H1 (cell line): Measurements from ENCODE around the gene ZNF737. TPM values are rescaled to one million over a fixed set of nuclear protein-coding genes. Genes with fewer than 3 reads are reported as not detected.

ENCODE experiments used
- CTCF ChIA-PET: fragments of 300-600 bp; sonication (Branson Sonifier 250); formaldehyde crosslinking; loops from one replicate; lab custom pipeline; 2021; ENCODE audit not compliant: partially characterized antibody; lab: Charles Lee
- POLR2A ChIA-PET: fragments of 300-600 bp; sonication (Branson Sonifier 250); formaldehyde crosslinking; loops from one replicate; lab custom pipeline; 2021; ENCODE audit warnings: inconsistent platforms; ENCODE audit not compliant: partially characterized antibody; lab: Charles Lee
- DNase-seq, 2 experiments: peaks; one replicate each; pipeline versions ENCODE4 v3.0.0 to v3.0.0-alpha.2; 2010 to 2022; ENCODE audit warnings: low spot score in 2 of 2, low read depth in 1 of 2, mixed read lengths in 1 of 2
- FAIRE-seq: peaks from 2 replicates; lab custom pipeline; 2011; peaks lifted over from hg19 to GRCh38; lab: Jason Lieb, UNC
- H2AFZ ChIP-seq: 2 replicates; pipeline ENCODE4 v1.8.1; 2012; ENCODE audit warnings: low read length, inconsistent platforms
- H2AK5ac ChIP-seq: 2 replicates; pipeline ENCODE4 v1.6.1; 2013; ENCODE audit warnings: low read depth, low read length
- H2BK120ac ChIP-seq: replicated peaks from 2 replicates; pipeline ENCODE3; 2013; ENCODE audit warnings: low read depth, low read length, inconsistent platforms
- H2BK12ac ChIP-seq: 2 replicates; pipeline ENCODE4 v1.6.1; 2013; ENCODE audit warnings: low read depth, low read length
- H2BK15ac ChIP-seq: 2 replicates; pipeline ENCODE4 v1.6.1; 2013; ENCODE audit warnings: low read length
- H2BK20ac ChIP-seq: 2 replicates; pipeline ENCODE4 v1.6.1; 2013; ENCODE audit warnings: low read length
- H2BK5ac ChIP-seq: 2 replicates; pipeline ENCODE4 v1.6.1; 2013; ENCODE audit warnings: low read depth, low read length
- H3K14ac ChIP-seq: 2 replicates; pipeline ENCODE4 v1.6.1; 2013; ENCODE audit warnings: inconsistent platforms; ENCODE audit not compliant: insufficient read length
- H3K18ac ChIP-seq: 2 replicates; pipeline ENCODE4 v1.6.1; 2013; ENCODE audit warnings: low read length; ENCODE audit errors: extremely low read depth
- H3K23ac ChIP-seq: 2 replicates; pipeline ENCODE4 v1.6.1; 2013; ENCODE audit warnings: inconsistent platforms; ENCODE audit not compliant: insufficient read length
- H3K23me2 ChIP-seq: 2 replicates; pipeline ENCODE4 v1.6.1; 2013; ENCODE audit warnings: low read depth, low read length
- H3K27ac ChIP-seq: 2 replicates; pipeline ENCODE4 v1.6.1; 2011; ENCODE audit warnings: low read depth, low read length, inconsistent platforms
- H3K27me3 ChIP-seq, 4 experiments: replicated peaks in 1 of 4; 1 replicate in 1 of 4; 2 replicates in 3 of 4; pipeline versions ENCODE4 v1.6.1 to v1.8.1; 2011 to 2013; ENCODE audit warnings: low read length in 3 of 4, mild to moderate bottlenecking in 3 of 4, inconsistent platforms in 2 of 4, mixed read lengths in 2 of 4, moderate library complexity in 1 of 4; ENCODE audit not compliant: control insufficient read depth in 3 of 4, insufficient read depth in 3 of 4; ENCODE audit errors: extremely low read depth in 1 of 4
- H3K36me3 ChIP-seq, 4 experiments: 2 replicates each; pipeline versions ENCODE4 v1.6.1 to v1.8.1; 2011 to 2013; ENCODE audit warnings: mild to moderate bottlenecking in 4 of 4, low read length in 3 of 4, moderate library complexity in 2 of 4, control low read depth in 1 of 4, inconsistent platforms in 1 of 4; ENCODE audit not compliant: insufficient read depth in 4 of 4, control insufficient read depth in 2 of 4
- H3K4ac ChIP-seq: replicated peaks from 2 replicates; pipeline ENCODE3; 2013; ENCODE audit warnings: low read length, low read depth, mixed read lengths, inconsistent platforms; ENCODE audit not compliant: insufficient read length
- H3K4me1 ChIP-seq, 4 experiments: replicated peaks in 1 of 4; 1 replicate in 1 of 4; 2 replicates in 3 of 4; pipeline versions ENCODE4 v1.6.1 to v1.8.1; 2011 to 2013; ENCODE audit warnings: low read length in 3 of 4, inconsistent platforms in 2 of 4, mixed read lengths in 1 of 4; ENCODE audit not compliant: insufficient read depth in 4 of 4, control insufficient read depth in 3 of 4
- H3K4me2 ChIP-seq, 2 experiments: 2 replicates each; pipeline versions ENCODE4 v1.6.1 to v1.8.1; 2011 to 2013; ENCODE audit warnings: low read depth in 2 of 2, low read length in 2 of 2, control low read depth in 1 of 2, inconsistent platforms in 1 of 2, mild to moderate bottlenecking in 1 of 2; ENCODE audit not compliant: insufficient read depth in 1 of 2
- H3K4me3 ChIP-seq, 4 experiments: fragments of 200-600, 300-600 bp in 1 of 4; sonication (generic), shearing (Covaris generic), sonication (Bioruptor Twin) in 1 of 4; 2 replicates each; pipeline versions ENCODE4 v1.5.1 to v1.8.1; 2011 to 2016; ENCODE audit warnings: low read length in 4 of 4, low read depth in 3 of 4, control low read depth in 2 of 4, inconsistent platforms in 2 of 4, mild to moderate bottlenecking in 2 of 4, mixed read lengths in 1 of 4, moderate library complexity in 1 of 4; ENCODE audit not compliant: insufficient read depth in 2 of 4; ENCODE audit errors: extremely low read depth in 1 of 4
- H3K56ac ChIP-seq: replicated peaks from 2 replicates; pipeline ENCODE3; 2013; ENCODE audit warnings: low read depth, mild to moderate bottlenecking, mixed read lengths, low read length, inconsistent platforms; ENCODE audit not compliant: insufficient read length
- H3K79me1 ChIP-seq: 2 replicates; pipeline ENCODE4 v1.6.1; 2013; ENCODE audit warnings: low read depth, low read length, control low read depth
- H3K79me2 ChIP-seq, 2 experiments: 2 replicates each; pipeline versions ENCODE4 v1.6.1 to v1.8.1; 2012 to 2013; ENCODE audit warnings: low read length in 2 of 2, mild to moderate bottlenecking in 2 of 2, inconsistent platforms in 1 of 2; ENCODE audit not compliant: insufficient read depth in 2 of 2, control insufficient read depth in 1 of 2
- H3K9ac ChIP-seq, 4 experiments: replicated peaks in 1 of 4; 1 replicate in 1 of 4; 2 replicates in 3 of 4; pipeline versions ENCODE4 v1.6.1 to v1.8.1; 2011 to 2013; ENCODE audit warnings: low read depth in 3 of 4, low read length in 3 of 4, control low read depth in 2 of 4, mild to moderate bottlenecking in 2 of 4, moderate library complexity in 2 of 4, inconsistent platforms in 1 of 4; ENCODE audit errors: extremely low read depth in 1 of 4
- H3K9me3 ChIP-seq, 2 experiments: 2 replicates each; pipeline versions ENCODE4 v1.6.1 to v1.8.1; 2012 to 2013; ENCODE audit warnings: mild to moderate bottlenecking in 2 of 2, moderate library complexity in 2 of 2, control low read depth in 1 of 2, inconsistent platforms in 1 of 2, low read depth in 1 of 2, low read length in 1 of 2, mixed read lengths in 1 of 2; ENCODE audit not compliant: insufficient read depth in 2 of 2
- H4K20me1 ChIP-seq, 2 experiments: replicated peaks in 1 of 2; 2 replicates each; pipeline versions ENCODE3 to v1.8.1; 2011 to 2013; ENCODE audit warnings: inconsistent platforms in 2 of 2, low read length in 2 of 2, mild to moderate bottlenecking in 1 of 2; ENCODE audit not compliant: insufficient read depth in 2 of 2, control insufficient read depth in 1 of 2
- H4K5ac ChIP-seq: 2 replicates; pipeline ENCODE4 v1.6.1; 2013; ENCODE audit warnings: low read length, low read depth, mixed read lengths, inconsistent platforms; ENCODE audit not compliant: insufficient read length
- H4K8ac ChIP-seq: 2 replicates; pipeline ENCODE4 v1.8.0; 2013; ENCODE audit warnings: mild to moderate bottlenecking, moderate library complexity, low read length, inconsistent platforms; ENCODE audit not compliant: insufficient read depth; ENCODE audit errors: extremely low read depth
- H4K91ac ChIP-seq: replicated peaks from 2 replicates; pipeline ENCODE3; 2013; ENCODE audit warnings: low read length, mixed read lengths, inconsistent platforms; ENCODE audit not compliant: insufficient read length
- CEBPB ChIP-seq: IDR thresholded peaks from 2 replicates; pipeline ENCODE4 v1.6.1; 2012; ENCODE audit warnings: low read depth, low read length
- RFX5 ChIP-seq: IDR thresholded peaks from 2 replicates; pipeline ENCODE4 v1.6.1; 2011; ENCODE audit warnings: low read depth, low read length, improper control_type of control experiment, borderline replicate concordance
- WGBS, 2 experiments: shearing (Covaris generic) in 1 of 2; methylation state at CpG; one replicate each; pipeline versions ENCODE4 v1.1.6 to v1.1.7; 2013 to 2015; ENCODE audit warnings: low lambda C conversion rate in 2 of 2, mixed read lengths in 2 of 2, inconsistent platforms in 1 of 2, low coverage in 1 of 2, missing lambda C conversion rate in 1 of 2; ENCODE audit not compliant: insufficient replicate concordance in 2 of 2, insufficient coverage in 1 of 2, insufficient read length in 1 of 2; ENCODE audit errors: extremely low coverage in 1 of 2, missing lambda C conversion rate in 1 of 2; 5-methylcytosine and 5-hydroxymethylcytosine counted together
- polyA plus RNA-seq, 7 experiments: library from polyadenylated mRNA; depleted of rRNA in 3 of 7; stranded (reverse) in 5 of 7; unstranded in 2 of 7; fragments of >200 nt in 5 of 7; fragments of 200-250 nt in 2 of 7; gene quantifications; 1 replicate in 5 of 7; 2 replicates in 1 of 7; 4 replicates in 1 of 7; pipeline versions ENCODE4 v1.2.1 to v1.2.3, GENCODE V29; 2011 to 2013; ENCODE audit warnings: missing spikeins in 2 of 7, mixed read lengths in 2 of 7
- total RNA-seq: library from RNA; stranded (reverse); fragmentation: NEBNext Ultra II Directional; extraction: Animal tissue kit (Norgen Biotek cat#: 25700); gene quantifications from 2 replicates; pipeline ENCODE4 v1.2.1, GENCODE V29; 2021

The ZNF737 gene
- total and polyA plus RNA-seq, 2 of the 8 experiments (the other 6 are each of a cell fraction or from before 2014, with no cell fraction given), result 6.1 to 19.7 TPM

DNA sequence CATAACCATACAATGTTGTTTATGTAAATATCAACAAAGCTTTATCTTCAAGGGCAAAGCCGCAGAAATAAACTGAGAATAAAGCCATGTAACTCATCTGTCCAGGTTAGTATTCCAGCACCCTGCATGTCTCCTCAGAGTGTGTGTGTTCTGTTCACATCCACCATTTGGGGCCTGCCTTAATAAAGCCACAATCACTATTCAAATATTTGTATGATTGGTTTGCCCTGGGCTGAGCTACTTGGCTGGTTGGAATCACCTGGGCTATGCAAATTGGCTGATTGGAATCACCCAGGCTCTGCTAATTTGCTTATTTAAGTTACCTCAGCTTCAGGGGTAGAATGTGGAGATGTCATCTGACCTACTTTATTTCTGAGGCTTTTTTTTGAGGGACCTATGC is 42.4 kb upstream of the ZNF737 start:
- H2BK20ac ChIP-seq, result no peak overlapping the region
- no peak overlapping the region for H3K9ac ChIP-seq
- H2BK5ac ChIP-seq, result no peak overlapping the region
- H4K20me1 ChIP-seq, result no peaks in the 10 kb centered on the region
- no peaks in the 10 kb centered on the region for H3K79me1 ChIP-seq
- H4K5ac ChIP-seq, result no peak overlapping the region
- H2AFZ ChIP-seq, result no peak overlapping the region
- FAIRE-seq (no peak), DNase-seq (no peak)
- H3K27ac ChIP-seq, result no peak overlapping the region
- POLR2A ChIA-PET, result no interaction called here
- no peak overlapping the region for H3K56ac ChIP-seq
- H3K14ac ChIP-seq, result no peak overlapping the region
- no peaks in the 10 kb centered on the region; a peak in 1 of 7 replicates for H3K27me3 ChIP-seq
- H3K9me3 ChIP-seq, result peaks cover 4 to 6% of the 10 kb centered on the region in 2 experiments; a peak in 3 of 4 replicates
- no peak overlapping the region for H2AK5ac ChIP-seq
- 94% methylated on average over 1 of the region's 1 CpG; no CpG with 5 or more reads in 1 of the 2 experiments for WGBS, 2 experiments
- no peak overlapping the region for H3K4ac ChIP-seq
- H4K91ac ChIP-seq, result no peak overlapping the region
- H3K36me3 ChIP-seq, result no peaks in the 10 kb centered on the region; a peak in 1 of 8 replicates
- no peak overlapping the region for H3K4me3 ChIP-seq
- H3K79me2 ChIP-seq, result no peaks in the 10 kb centered on the region
- H3K18ac ChIP-seq, result no peak overlapping the region
- H3K4me1 ChIP-seq, result no peaks in the 10 kb centered on the region
- H3K23me2 ChIP-seq, result no peaks in the 10 kb centered on the region
- TF ChIP-seq CEBPB, result no peak
- TF ChIP-seq RFX5, result no peak
- no peak overlapping the region for H2BK12ac ChIP-seq
- CTCF ChIA-PET, result no interaction called here
- H2BK15ac ChIP-seq, result no peak overlapping the region
- H3K23ac ChIP-seq, result no peak overlapping the region
- H3K4me2 ChIP-seq, result no peak overlapping the region
- no peak overlapping the region for H4K8ac ChIP-seq
- H2BK120ac ChIP-seq, result no peak overlapping the region
